HEK293T (cell line): ENCODE data around the gene KRT3.
"Not testable (repeated sequence)": the region's sequence is repeated elsewhere in the genome, so short reads cannot be mapped to it uniquely, and the experiment has no call there.

Source experiments
- CTCF ChIA-PET: fragments of 350-600 bp; formaldehyde crosslinking; extraction: SDS; loops from one replicate; lab custom pipeline; 2021; ENCODE audit warnings: antibody characterized with exemption, inconsistent platforms; lab: Yijun Ruan, JAX
- POLR2A ChIA-PET: fragments of 350-600 bp; formaldehyde crosslinking; extraction: SDS; loops from one replicate; lab custom pipeline; 2020; ENCODE audit warnings: antibody characterized with exemption, inconsistent platforms; lab: Yijun Ruan, JAX
- DNase-seq: peaks from one replicate; pipeline ENCODE4 v3.0.0; 2012; ENCODE audit warnings: mixed read lengths; ENCODE audit errors: extremely low spot score
- ARNT ChIP-seq: fragments of 450-650 bp; IDR thresholded peaks from 2 replicates; pipeline ENCODE4 v1.6.1; 2017; ENCODE audit warnings: mild to moderate bottlenecking
- BHLHE40 ChIP-seq: fragments of 450-650 bp; IDR thresholded peaks from 2 replicates; pipeline ENCODE4 v1.6.1; 2016; ENCODE audit warnings: mild to moderate bottlenecking, moderate library complexity, borderline replicate concordance
- CTBP1 ChIP-seq: fragments of 450-650 bp; IDR thresholded peaks from 2 replicates; pipeline ENCODE4 v1.6.1; 2016; ENCODE audit warnings: borderline replicate concordance
- ELF4 ChIP-seq: fragments of 450-650 bp; IDR thresholded peaks from 2 replicates; pipeline ENCODE4 v1.6.1; 2017; ENCODE audit warnings: antibody characterized with exemption
- FOXA1 ChIP-seq: fragments of 450-650 bp; IDR thresholded peaks from 2 replicates; pipeline ENCODE4 v1.6.1; 2016; ENCODE audit warnings: mild to moderate bottlenecking
- FOXK2 ChIP-seq: fragments of 450-650 bp; IDR thresholded peaks from 2 replicates; pipeline ENCODE4 v1.6.1; 2016; ENCODE audit warnings: mild to moderate bottlenecking
- FOXM1 ChIP-seq: fragments of 450-650 bp; IDR thresholded peaks from 2 replicates; pipeline ENCODE4 v1.6.1; 2017; ENCODE audit warnings: mild to moderate bottlenecking, borderline replicate concordance
- HDGF ChIP-seq: fragments of 450-650 bp; IDR thresholded peaks from 2 replicates; pipeline ENCODE4 v1.6.1; 2017; ENCODE audit warnings: antibody characterized with exemption, borderline replicate concordance
- L3MBTL2 ChIP-seq: fragments of 450-650 bp; conservative IDR thresholded peaks from 2 replicates; pipeline ENCODE4 v1.6.1; 2016; ENCODE audit warnings: mild to moderate bottlenecking
- LEF1 ChIP-seq: fragments of 450-650 bp; IDR thresholded peaks from 2 replicates; pipeline ENCODE4 v1.6.1; 2017; ENCODE audit warnings: mild to moderate bottlenecking, borderline replicate concordance
- NFRKB ChIP-seq: fragments of 450-650 bp; IDR thresholded peaks from 2 replicates; pipeline ENCODE4 v1.6.1; 2016; ENCODE audit warnings: mild to moderate bottlenecking, moderate library complexity
- PKNOX1 ChIP-seq: fragments of 450-650 bp; IDR thresholded peaks from 2 replicates; pipeline ENCODE4 v1.6.1; 2016
- SP1 ChIP-seq: fragments of 450-650 bp; IDR thresholded peaks from 2 replicates; pipeline ENCODE4 v1.6.1; 2017
- SUZ12 ChIP-seq: fragments of 450-650 bp; IDR thresholded peaks from 2 replicates; pipeline ENCODE4 v1.6.1; 2016; ENCODE audit warnings: mild to moderate bottlenecking
- TARDBP ChIP-seq: fragments of 450-650 bp; IDR thresholded peaks from 2 replicates; pipeline ENCODE4 v1.6.1; 2016
- ZNF384 ChIP-seq: fragments of 450-650 bp; IDR thresholded peaks from 2 replicates; pipeline ENCODE4 v1.6.1; 2016

Gene KRT3

GRCh38 chr12:52763036-52763659 lies 32.8 kb downstream of the KRT3 start:
- DNase-seq: no peak
- TF ChIP-seq HDGF (no peak), PKNOX1 (no peak)
- ChIA-PET POLR2A (no interaction called here), CTCF (no interaction called here)

GRCh38 chr12:52761802-52762201 lies 34.1 kb downstream of the KRT3 start:
- no peak for DNase-seq
- TF ChIP-seq HDGF (no peak), ELF4 (no peak), FOXA1 (no peak), BHLHE40 (no peak), CTBP1 (no peak), ZNF384 (no peak), FOXM1 (no peak), LEF1 (no peak), SP1 (no peak), TARDBP (no peak), PKNOX1 (no peak), L3MBTL2 (no peak)
- CTCF ChIA-PET: no interaction called here
- POLR2A ChIA-PET: no interaction called here

- DNase-seq, CTCF ChIA-PET, POLR2A ChIA-PET: not testable (repeated sequence)
Measured at GRCh38 chr12:52761218-52761617, 34.7 kb downstream of the KRT3 start.

GRCh38 chr12:52760623-52761022 lies 35.3 kb downstream of the KRT3 start:
- ChIA-PET CTCF (no interaction called here), POLR2A (no interaction called here)
- TF ChIP-seq PKNOX1: no peak
- no peak for TF ChIP-seq BHLHE40
- TF ChIP-seq HDGF: no peak
- no peak for DNase-seq

GRCh38 chr12:52759695-52760094 lies 36.2 kb downstream of the KRT3 start:
- TF ChIP-seq NFRKB (no peak), LEF1 (no peak), L3MBTL2 (no peak), SUZ12 (no peak), ELF4 (no peak), CTBP1 (no peak), FOXM1 (no peak), SP1 (no peak), PKNOX1 (no peak), ZNF384 (no peak), HDGF (no peak), BHLHE40 (no peak), ARNT (no peak), FOXK2 (no peak), FOXA1 (no peak), TARDBP (no peak)
- POLR2A ChIA-PET: no interaction called here
- DNase-seq: no peak
- CTCF ChIA-PET: no interaction called here

- no peak for DNase-seq
- ChIA-PET POLR2A (no interaction called here), CTCF (interaction anchor here (0.6 kb wide), 1 partner anchor 105 kb away, joined by 4 read pairs; no protein-coding TSS in a partner anchor)
- no peak for TF ChIP-seq FOXA1
- TF ChIP-seq FOXK2: no peak
- TF ChIP-seq CTBP1: no peak
- no peak for TF ChIP-seq ELF4
- TF ChIP-seq SP1: no peak
- no peak for TF ChIP-seq HDGF
- TF ChIP-seq NFRKB: no peak
- TF ChIP-seq SUZ12: no peak
- no peak for TF ChIP-seq LEF1
- TF ChIP-seq TARDBP: no peak
- TF ChIP-seq ZNF384: no peak
- no peak for TF ChIP-seq L3MBTL2
- TF ChIP-seq FOXM1: no peak
- TF ChIP-seq BHLHE40: no peak
- TF ChIP-seq PKNOX1: no peak
- TF ChIP-seq ARNT: no peak
Measured at GRCh38 chr12:52759218-52759617, 36.7 kb downstream of the KRT3 start.
